WTC11 (cell line): Measurements from ENCODE around the gene CCDC182. TPM values are rescaled to one million over a fixed set of nuclear protein-coding genes. Genes with fewer than 3 reads are reported as not detected.

Experiments
- ATAC-seq: fragments of 200-7000 bp; cut with Tn5 transposase; 2 replicates; pipeline ENCODE4 v1.10.0; 2021; ENCODE audit warnings: mild to moderate bottlenecking, moderate library complexity
- CTCF ChIA-PET: fragments of 300-600 bp; sonication (Branson Sonifier 250); formaldehyde crosslinking; loops from one replicate; lab custom pipeline; 2021; ENCODE audit warnings: antibody characterized with exemption; lab: Charles Lee
- POLR2A ChIA-PET: fragments of 350-600 bp; sonication (Branson Sonifier 250); formaldehyde crosslinking; loops from one replicate; lab custom pipeline; 2021; ENCODE audit warnings: antibody characterized with exemption; lab: Charles Lee
- DNase-seq: peaks from one replicate; pipeline ENCODE4 v3.0.0; 2021; ENCODE audit warnings: low spot score
- H3K27ac Mint-ChIP-seq: 2 replicates; pipeline ENCODE4 v1.8.0; 2021; ENCODE audit warnings: mixed read lengths
- H3K27me3 Mint-ChIP-seq: 2 replicates; pipeline ENCODE4 v1.8.0; 2021; ENCODE audit warnings: low read depth, mild to moderate bottlenecking, moderate library complexity, mixed read lengths
- H3K36me3 Mint-ChIP-seq: 2 replicates; pipeline ENCODE4 v1.8.0; 2021; ENCODE audit warnings: mixed read lengths
- H3K4me1 Mint-ChIP-seq: 2 replicates; pipeline ENCODE4 v1.8.0; 2022; ENCODE audit warnings: mixed read lengths
- H3K4me3 Mint-ChIP-seq: 2 replicates; pipeline ENCODE4 v1.8.0; 2021; ENCODE audit warnings: mild to moderate bottlenecking, moderate library complexity, mixed read lengths
- H3K9me3 Mint-ChIP-seq: 2 replicates; pipeline ENCODE4 v1.8.0; 2021; ENCODE audit warnings: mixed read lengths
- CBFB ChIP-seq: sonication (generic); formaldehyde crosslinking; IDR thresholded peaks from 2 replicates; pipeline ENCODE4 v1.8.1; 2022; ENCODE audit warnings: mild to moderate bottlenecking, low read depth, missing genetic modification reagents
- CDX4 ChIP-seq: fragments of 250-450 bp; sonication (Bioruptor Pico); IDR thresholded peaks from 2 replicates; pipeline ENCODE4 v1.9.0; 2021; ENCODE audit warnings: moderate library complexity, mild to moderate bottlenecking, inconsistent platforms, borderline replicate concordance
- CREM ChIP-seq: sonication (generic); formaldehyde crosslinking; IDR thresholded peaks from 2 replicates; pipeline ENCODE4 v1.8.1; 2022; ENCODE audit warnings: mild to moderate bottlenecking, missing genetic modification reagents, moderate library complexity
- ELF4 ChIP-seq: sonication (generic); formaldehyde crosslinking; IDR thresholded peaks from 2 replicates; pipeline ENCODE4 v1.8.1; 2022; ENCODE audit warnings: low read depth, mild to moderate bottlenecking, moderate library complexity, missing genetic modification reagents
- FOXJ3 ChIP-seq: sonication (generic); formaldehyde crosslinking; IDR thresholded peaks from 2 replicates; pipeline ENCODE4 v1.9.0; 2021; ENCODE audit warnings: missing genetic modification reagents, mild to moderate bottlenecking, borderline replicate concordance
- NFATC4 ChIP-seq: fragments of 250-450 bp; sonication (Bioruptor Pico); IDR thresholded peaks from 2 replicates; pipeline ENCODE4 v1.9.0; 2021; ENCODE audit warnings: mild to moderate bottlenecking
- NFE2L1 ChIP-seq: sonication (generic); formaldehyde crosslinking; IDR thresholded peaks from 2 replicates; pipeline ENCODE4 v1.8.1; 2023; ENCODE audit warnings: missing genetic modification reagents
- NFYB ChIP-seq: sonication (generic); formaldehyde crosslinking; conservative IDR thresholded peaks from 2 replicates; pipeline ENCODE4 v1.8.0; 2022; ENCODE audit warnings: low read depth, missing genetic modification reagents
- NR1H2 ChIP-seq: sonication (generic); formaldehyde crosslinking; IDR thresholded peaks from 2 replicates; pipeline ENCODE4 v1.9.0; 2021; ENCODE audit warnings: mild to moderate bottlenecking, moderate library complexity, missing genetic modification reagents
- RELA ChIP-seq: sonication (generic); formaldehyde crosslinking; IDR thresholded peaks from 2 replicates; pipeline ENCODE4 v1.8.1; 2022; ENCODE audit warnings: missing genetic modification reagents, mild to moderate bottlenecking, borderline replicate concordance
- SMAD3 ChIP-seq: sonication (generic); formaldehyde crosslinking; IDR thresholded peaks from 2 replicates; pipeline ENCODE4 v1.8.0; 2022; ENCODE audit warnings: missing genetic modification reagents, mild to moderate bottlenecking, borderline replicate concordance
- SMAD4 ChIP-seq: sonication (generic); formaldehyde crosslinking; IDR thresholded peaks from 2 replicates; pipeline ENCODE4 v1.8.0; 2022; ENCODE audit warnings: mild to moderate bottlenecking, missing genetic modification reagents
- SP1 ChIP-seq: sonication (generic); formaldehyde crosslinking; conservative IDR thresholded peaks from 2 replicates; pipeline ENCODE4 v1.8.1; 2022; ENCODE audit warnings: missing genetic modification reagents
- ZNF219 ChIP-seq: sonication (generic); formaldehyde crosslinking; IDR thresholded peaks from 2 replicates; pipeline ENCODE4 v1.8.0; 2023; ENCODE audit warnings: missing genetic modification reagents, mild to moderate bottlenecking, borderline replicate concordance
- ZNF263 ChIP-seq: sonication (generic); formaldehyde crosslinking; IDR thresholded peaks from 2 replicates; pipeline ENCODE4 v1.8.1; 2022; ENCODE audit warnings: low read depth, mild to moderate bottlenecking, moderate library complexity, missing genetic modification reagents
- ZNF416 ChIP-seq: fragments of 250-450 bp; sonication (Bioruptor Pico); IDR thresholded peaks from 2 replicates; pipeline ENCODE4 v1.9.0; 2021; ENCODE audit warnings: mild to moderate bottlenecking, inconsistent platforms
- ZNF423 ChIP-seq: fragments of 250-450 bp; sonication (Bioruptor Pico); IDR thresholded peaks from 2 replicates; pipeline ENCODE4 v2.1.2; 2022; ENCODE audit warnings: mild to moderate bottlenecking, moderate library complexity
- ZNF671 ChIP-seq: fragments of 250-450 bp; sonication (Bioruptor Pico); IDR thresholded peaks from 2 replicates; pipeline ENCODE4 v1.8.0; 2021; ENCODE audit warnings: mild to moderate bottlenecking
- total RNA-seq: library from RNA; stranded (reverse); gene quantifications from 3 replicates; pipeline ENCODE4 v1.2.3, GENCODE V29; 2021
- TF ChIP-seq, protein P1 (sequence below): fragments of 250-450 bp; sonication (Bioruptor Pico); IDR thresholded peaks from 2 replicates; pipeline ENCODE4 v1.9.0; 2021; ENCODE audit warnings: mild to moderate bottlenecking
- TF ChIP-seq, protein P2 (sequence below): fragments of 250-450 bp; sonication (Bioruptor Pico); conservative IDR thresholded peaks from 2 replicates; pipeline ENCODE4 v1.9.0; 2021; ENCODE audit warnings: mild to moderate bottlenecking
- TF ChIP-seq, protein P3 (sequence below): sonication (generic); formaldehyde crosslinking; IDR thresholded peaks from 2 replicates; pipeline ENCODE4 v1.8.1; 2022; ENCODE audit warnings: mild to moderate bottlenecking, moderate library complexity, missing genetic modification reagents
- TF ChIP-seq, protein P4 (sequence below): fragments of 250-450 bp; sonication (Bioruptor Pico); IDR thresholded peaks from 2 replicates; pipeline ENCODE4 v1.9.0; 2021; ENCODE audit warnings: mild to moderate bottlenecking
- TF ChIP-seq, protein P5 (sequence below): sonication (generic); formaldehyde crosslinking; conservative IDR thresholded peaks from 2 replicates; pipeline ENCODE4 v1.8.1; 2023; ENCODE audit warnings: mild to moderate bottlenecking, low read depth, missing genetic modification reagents, moderate library complexity

The CCDC182 gene
- total RNA-seq, 1 experiment from 2014 or later = not detected

- no peak for TF ChIP-seq CDX4 (CRISPR knock-in tag)
- no peak for TF ChIP-seq RELA (CRISPR knock-in tag)
- no peak for TF ChIP-seq ZNF263 (CRISPR knock-in tag)
Measured at GRCh38 chr17:57705921-57706695, 39.0 kb downstream of the CCDC182 start (continued).

DNA sequence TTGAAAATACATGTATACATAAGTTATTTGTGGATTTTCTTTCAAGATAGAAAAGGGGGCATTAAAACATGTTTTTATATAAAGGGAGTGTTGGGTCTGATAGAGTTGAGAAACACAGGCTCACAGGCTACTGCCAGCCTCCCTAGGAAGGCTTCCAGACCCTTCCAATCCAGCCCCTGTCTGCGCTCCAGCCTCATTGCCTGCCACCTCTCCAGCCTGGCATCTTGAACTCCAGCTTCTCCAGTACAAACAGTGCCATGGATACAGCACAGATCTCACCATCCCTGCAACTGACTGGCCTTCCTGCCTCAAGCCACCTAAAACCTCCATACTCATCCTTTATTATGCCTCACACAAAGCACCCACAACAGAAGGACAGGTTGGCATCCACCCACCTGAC lies 40.7 kb downstream of the CCDC182 start:
- Mint-ChIP-seq H3K27me3 (peaks cover 6% of the 10 kb centered on the region; the same call in 1 of the 2 replicates), H3K4me3 (no peak overlapping the region), H3K4me1 (peaks cover 19% of the 10 kb centered on the region), H3K36me3 (no peaks in the 10 kb centered on the region), H3K27ac (no peak overlapping the region)
- POLR2A ChIA-PET = no interaction called here
- CTCF ChIA-PET = no interaction called here
- ATAC-seq (no peak), DNase-seq (no peak)
- no peak for TF ChIP-seq SMAD3 (CRISPR knock-in tag)
- TF ChIP-seq, protein P1, sequence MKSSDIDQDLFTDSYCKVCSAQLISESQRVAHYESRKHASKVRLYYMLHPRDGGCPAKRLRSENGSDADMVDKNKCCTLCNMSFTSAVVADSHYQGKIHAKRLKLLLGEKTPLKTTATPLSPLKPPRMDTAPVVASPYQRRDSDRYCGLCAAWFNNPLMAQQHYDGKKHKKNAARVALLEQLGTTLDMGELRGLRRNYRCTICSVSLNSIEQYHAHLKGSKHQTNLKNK = no peak
- TF ChIP-seq FOXJ3 = no peak
- TF ChIP-seq NFYB = no peak
- no peak for TF ChIP-seq NFE2L1
- no peak for TF ChIP-seq CBFB
- no peak for TF ChIP-seq CREM (CRISPR knock-in tag)
- no peak for TF ChIP-seq ELF4
- TF ChIP-seq SP1 (CRISPR knock-in tag) = no peak
- TF ChIP-seq ZNF416 (CRISPR knock-in tag) = no peak
- no peak for TF ChIP-seq SMAD4
- TF ChIP-seq NR1H2 (CRISPR knock-in tag) = no peak
- TF ChIP-seq, protein P2, sequence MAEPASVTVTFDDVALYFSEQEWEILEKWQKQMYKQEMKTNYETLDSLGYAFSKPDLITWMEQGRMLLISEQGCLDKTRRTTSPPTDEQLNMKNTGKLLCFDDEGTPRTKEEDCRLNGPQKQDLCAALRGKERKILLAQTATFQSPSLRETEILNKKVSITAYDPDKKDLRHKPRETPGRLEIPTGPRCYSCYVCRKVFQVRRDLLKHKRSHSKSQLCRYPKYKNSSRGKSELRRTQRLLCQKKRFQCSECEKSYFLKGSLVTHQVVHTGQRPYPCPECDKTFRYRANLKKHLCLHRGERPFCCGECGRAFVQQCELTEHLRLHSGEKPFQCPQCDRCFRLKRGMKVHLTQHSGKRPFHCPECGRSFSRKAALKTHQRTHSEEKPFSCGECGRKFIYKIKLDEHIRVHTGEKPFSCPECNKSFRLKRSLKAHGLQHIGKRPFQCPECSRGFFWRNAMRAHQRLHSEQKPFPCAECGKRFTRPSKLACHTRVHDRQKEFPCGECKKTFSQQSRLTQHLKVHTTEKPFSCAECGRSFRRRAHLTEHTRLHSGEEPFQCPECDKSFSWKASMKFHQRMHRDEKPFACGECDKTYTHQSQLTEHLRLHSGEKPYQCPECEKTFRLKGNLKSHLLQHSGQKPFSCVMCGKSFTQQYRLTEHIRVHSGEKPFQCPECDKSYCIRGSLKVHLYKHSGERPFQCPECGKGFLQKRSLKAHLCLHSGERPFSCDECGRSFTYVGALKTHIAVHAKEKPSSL = no peak
- TF ChIP-seq ZNF219 (CRISPR knock-in tag) = no peak
- TF ChIP-seq ZNF671 (CRISPR knock-in tag) = no peak
- TF ChIP-seq NFATC4 (CRISPR knock-in tag) = no peak
- TF ChIP-seq, protein P3, sequence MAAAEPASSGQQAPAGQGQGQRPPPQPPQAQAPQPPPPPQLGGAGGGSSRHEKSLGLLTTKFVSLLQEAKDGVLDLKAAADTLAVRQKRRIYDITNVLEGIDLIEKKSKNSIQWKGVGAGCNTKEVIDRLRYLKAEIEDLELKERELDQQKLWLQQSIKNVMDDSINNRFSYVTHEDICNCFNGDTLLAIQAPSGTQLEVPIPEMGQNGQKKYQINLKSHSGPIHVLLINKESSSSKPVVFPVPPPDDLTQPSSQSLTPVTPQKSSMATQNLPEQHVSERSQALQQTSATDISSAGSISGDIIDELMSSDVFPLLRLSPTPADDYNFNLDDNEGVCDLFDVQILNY (CRISPR knock-in tag) = no peak
- TF ChIP-seq ZNF423 (CRISPR knock-in tag) = no peak
- TF ChIP-seq, protein P4, sequence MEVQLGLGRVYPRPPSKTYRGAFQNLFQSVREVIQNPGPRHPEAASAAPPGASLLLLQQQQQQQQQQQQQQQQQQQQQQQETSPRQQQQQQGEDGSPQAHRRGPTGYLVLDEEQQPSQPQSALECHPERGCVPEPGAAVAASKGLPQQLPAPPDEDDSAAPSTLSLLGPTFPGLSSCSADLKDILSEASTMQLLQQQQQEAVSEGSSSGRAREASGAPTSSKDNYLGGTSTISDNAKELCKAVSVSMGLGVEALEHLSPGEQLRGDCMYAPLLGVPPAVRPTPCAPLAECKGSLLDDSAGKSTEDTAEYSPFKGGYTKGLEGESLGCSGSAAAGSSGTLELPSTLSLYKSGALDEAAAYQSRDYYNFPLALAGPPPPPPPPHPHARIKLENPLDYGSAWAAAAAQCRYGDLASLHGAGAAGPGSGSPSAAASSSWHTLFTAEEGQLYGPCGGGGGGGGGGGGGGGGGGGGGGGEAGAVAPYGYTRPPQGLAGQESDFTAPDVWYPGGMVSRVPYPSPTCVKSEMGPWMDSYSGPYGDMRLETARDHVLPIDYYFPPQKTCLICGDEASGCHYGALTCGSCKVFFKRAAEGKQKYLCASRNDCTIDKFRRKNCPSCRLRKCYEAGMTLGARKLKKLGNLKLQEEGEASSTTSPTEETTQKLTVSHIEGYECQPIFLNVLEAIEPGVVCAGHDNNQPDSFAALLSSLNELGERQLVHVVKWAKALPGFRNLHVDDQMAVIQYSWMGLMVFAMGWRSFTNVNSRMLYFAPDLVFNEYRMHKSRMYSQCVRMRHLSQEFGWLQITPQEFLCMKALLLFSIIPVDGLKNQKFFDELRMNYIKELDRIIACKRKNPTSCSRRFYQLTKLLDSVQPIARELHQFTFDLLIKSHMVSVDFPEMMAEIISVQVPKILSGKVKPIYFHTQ (CRISPR knock-in tag) = no peak
- TF ChIP-seq, protein P5, sequence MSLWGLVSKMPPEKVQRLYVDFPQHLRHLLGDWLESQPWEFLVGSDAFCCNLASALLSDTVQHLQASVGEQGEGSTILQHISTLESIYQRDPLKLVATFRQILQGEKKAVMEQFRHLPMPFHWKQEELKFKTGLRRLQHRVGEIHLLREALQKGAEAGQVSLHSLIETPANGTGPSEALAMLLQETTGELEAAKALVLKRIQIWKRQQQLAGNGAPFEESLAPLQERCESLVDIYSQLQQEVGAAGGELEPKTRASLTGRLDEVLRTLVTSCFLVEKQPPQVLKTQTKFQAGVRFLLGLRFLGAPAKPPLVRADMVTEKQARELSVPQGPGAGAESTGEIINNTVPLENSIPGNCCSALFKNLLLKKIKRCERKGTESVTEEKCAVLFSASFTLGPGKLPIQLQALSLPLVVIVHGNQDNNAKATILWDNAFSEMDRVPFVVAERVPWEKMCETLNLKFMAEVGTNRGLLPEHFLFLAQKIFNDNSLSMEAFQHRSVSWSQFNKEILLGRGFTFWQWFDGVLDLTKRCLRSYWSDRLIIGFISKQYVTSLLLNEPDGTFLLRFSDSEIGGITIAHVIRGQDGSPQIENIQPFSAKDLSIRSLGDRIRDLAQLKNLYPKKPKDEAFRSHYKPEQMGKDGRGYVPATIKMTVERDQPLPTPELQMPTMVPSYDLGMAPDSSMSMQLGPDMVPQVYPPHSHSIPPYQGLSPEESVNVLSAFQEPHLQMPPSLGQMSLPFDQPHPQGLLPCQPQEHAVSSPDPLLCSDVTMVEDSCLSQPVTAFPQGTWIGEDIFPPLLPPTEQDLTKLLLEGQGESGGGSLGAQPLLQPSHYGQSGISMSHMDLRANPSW (CRISPR knock-in tag) = no peak
- TF ChIP-seq, all 79 proteins: peak for 0
- no peaks in the 10 kb centered on the region for H3K9me3 Mint-ChIP-seq
